ENCODE data around the gene SORT1. TPM values are rescaled to one million over a fixed set of nuclear protein-coding genes. Genes with fewer than 3 reads are reported as not detected.

SORT1 gene
- total and polyA plus RNA-seq, 8 donors, result 39.4 to 165 (median 46.7) TPM

DNA sequence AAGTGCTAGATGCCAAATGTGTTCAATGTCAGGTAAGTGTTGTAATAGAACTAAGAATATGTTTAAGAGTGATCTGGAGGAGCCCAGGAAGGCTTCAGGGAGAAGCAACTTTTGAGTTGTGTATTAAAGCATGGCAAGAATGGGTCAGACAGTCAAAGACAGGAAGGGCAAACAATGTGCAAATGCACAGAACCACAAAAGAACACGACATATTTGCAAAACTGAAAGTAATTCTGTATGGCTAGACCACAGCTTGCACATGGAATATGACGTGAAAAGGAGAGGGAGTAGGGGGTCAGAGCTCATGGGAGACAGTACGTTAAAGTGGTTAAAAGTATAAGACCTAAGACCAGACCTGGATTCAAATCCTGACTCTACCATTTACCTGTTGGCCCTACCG, 7.1 kb upstream of the SORT1 start:
- intact Hi-C loops (cut with DNase I), result loop anchor here in 1 of 2 donors (5.0 kb wide), 1 partner anchor 143 kb away; no protein-coding TSS in a partner anchor
- H3K4me1 ChIP-seq, result peaks cover 2 to 5% of the 10 kb centered on the region in 2 donors
- DNase-seq (no peak), ATAC-seq (no peak)
- no peak overlapping the region for H3K4me3 ChIP-seq
- no peak overlapping the region for H3K27ac ChIP-seq
- H3K36me3 ChIP-seq, result peaks cover 0 to 88% of the 10 kb centered on the region in 2 donors
- TF ChIP-seq CTCF (IDR thresholded peaks at IDR 0.05), result no peak
- no peaks in the 10 kb centered on the region for H3K9me3 ChIP-seq
- H3K27me3 ChIP-seq, result no peaks in the 10 kb centered on the region

GRCh38 chr1:109402025-109402424, 4.3 kb upstream of the SORT1 start:
- H3K27ac ChIP-seq, result no peak overlapping the region
- TF ChIP-seq CTCF (IDR thresholded peaks at IDR 0.05), result no peak
- intact Hi-C loops (cut with DNase I), result no loop called here
- ATAC-seq (no peak), DNase-seq (no peak)
- peaks cover 11 to 20% of the 10 kb centered on the region in 2 donors for H3K4me1 ChIP-seq
- no peaks in the 10 kb centered on the region for H3K27me3 ChIP-seq
- H3K9me3 ChIP-seq, result no peaks in the 10 kb centered on the region
- H3K4me3 ChIP-seq, result no peak overlapping the region
- H3K36me3 ChIP-seq, result peaks cover 0 to 60% of the 10 kb centered on the region in 2 donors

- intact Hi-C loops (cut with DNase I), result no loop called here
- H3K4me3 ChIP-seq, result no peak overlapping the region
- no peaks in the 10 kb centered on the region for H3K27me3 ChIP-seq
- H3K36me3 ChIP-seq, result peaks cover 0 to 43% of the 10 kb centered on the region in 2 donors
- H3K27ac ChIP-seq, result no peak overlapping the region
- TF ChIP-seq CTCF (IDR thresholded peaks at IDR 0.05), result no peak
- no peaks in the 10 kb centered on the region for H3K9me3 ChIP-seq
- ATAC-seq, result no peak
- H3K4me1 ChIP-seq, result peaks cover 16 to 36% of the 10 kb centered on the region in 2 donors
- DNase-seq, result no peak
These were observed 2.4 kb upstream of the SORT1 start for GRCh38 chr1:109400035-109400655.

GRCh38 chr1:109399326-109399957, 1.7 kb upstream of the SORT1 start:
- peaks cover 17 to 41% of the 10 kb centered on the region in 2 donors for H3K4me1 ChIP-seq
- H3K27ac ChIP-seq, result no peak overlapping the region
- no peaks in the 10 kb centered on the region for H3K9me3 ChIP-seq
- peak; percentile 42 to 63 for TF ChIP-seq CTCF (IDR thresholded peaks at IDR 0.05)
- no peaks in the 10 kb centered on the region for H3K27me3 ChIP-seq
- no peak overlapping the region for H3K4me3 ChIP-seq
- peaks cover 0 to 39% of the 10 kb centered on the region in 2 donors for H3K36me3 ChIP-seq
- DNase-seq (peak in 2 of 4 donors; percentile 61 to 72), ATAC-seq (peak; percentile 27)
- intact Hi-C loops (cut with DNase I), result loop anchor here in 1 of 2 donors (5.0 kb wide), 1 partner anchor 122 kb away; no protein-coding TSS in a partner anchor

Measured in left lung (tissue), 10 donors.